Mesendoderm (in vitro differentiated cells): ENCODE results near the gene ABCB9.

Experiments used
- DNase-seq: peaks from one replicate; pipeline ENCODE4 v3.0.0; 2013
- H2AK5ac ChIP-seq: 2 replicates; pipeline ENCODE4 v1.6.1; 2013; ENCODE audit warnings: low read length, inconsistent platforms
- H2BK120ac ChIP-seq: 2 replicates; pipeline ENCODE4 v1.6.1; 2013; ENCODE audit warnings: low read depth, mild to moderate bottlenecking, low read length, moderate library complexity, mixed read lengths
- H2BK15ac ChIP-seq: replicated peaks from 2 replicates; pipeline ENCODE4 v1.6.1; 2013; ENCODE audit warnings: low read depth, mild to moderate bottlenecking, moderate library complexity
- H2BK5ac ChIP-seq: 2 replicates; pipeline ENCODE4 v1.6.1; 2013; ENCODE audit warnings: low read length, inconsistent platforms
- H3K18ac ChIP-seq: 2 replicates; pipeline ENCODE4 v1.6.1; 2013; ENCODE audit warnings: mild to moderate bottlenecking, low read length, mixed read lengths
- H3K23ac ChIP-seq: one replicate; pipeline ENCODE4 v1.6.1; 2013; ENCODE audit warnings: low read length
- H3K27ac ChIP-seq: 2 replicates; pipeline ENCODE4 v1.5.1; 2013; ENCODE audit warnings: low read depth, mild to moderate bottlenecking, inconsistent platforms, low read length, moderate library complexity
- H3K27me3 ChIP-seq: 2 replicates; pipeline ENCODE4 v1.6.1; 2013; ENCODE audit warnings: low read length, control low read depth, mild to moderate bottlenecking, inconsistent platforms; ENCODE audit not compliant: insufficient read depth, poor library complexity
- H3K36me3 ChIP-seq: 2 replicates; pipeline ENCODE4 v1.6.1; 2013; ENCODE audit warnings: low read length, inconsistent platforms; ENCODE audit not compliant: control insufficient read depth, insufficient read depth
- H3K4ac ChIP-seq: one replicate; pipeline ENCODE4 v1.6.1; 2013; ENCODE audit warnings: low read depth, mild to moderate bottlenecking, low read length, moderate library complexity
- H3K4me1 ChIP-seq: 2 replicates; pipeline ENCODE4 v1.6.1; 2013; ENCODE audit warnings: low read depth, low read length, inconsistent platforms; ENCODE audit not compliant: control insufficient read depth
- H3K4me2 ChIP-seq: 2 replicates; pipeline ENCODE4 v1.6.1; 2013; ENCODE audit warnings: low read length
- H3K4me3 ChIP-seq: 2 replicates; pipeline ENCODE4 v1.5.1; 2013; ENCODE audit warnings: mild to moderate bottlenecking, low read length
- H3K56ac ChIP-seq: one replicate; pipeline ENCODE4 v1.6.1; 2013; ENCODE audit warnings: low read length
- H3K79me1 ChIP-seq: 2 replicates; pipeline ENCODE4 v1.6.1; 2013; ENCODE audit warnings: low read length, inconsistent platforms
- H3K79me2 ChIP-seq: 2 replicates; pipeline ENCODE4 v1.6.1; 2013; ENCODE audit warnings: mild to moderate bottlenecking, low read length; ENCODE audit not compliant: control insufficient read depth, insufficient read depth
- H3K9ac ChIP-seq: 2 replicates; pipeline ENCODE4 v1.6.1; 2013; ENCODE audit warnings: low read length, inconsistent platforms
- H4K5ac ChIP-seq: one replicate; pipeline ENCODE4 v1.6.1; 2013; ENCODE audit warnings: low read length
- H4K8ac ChIP-seq: one replicate; pipeline ENCODE4 v1.6.1; 2013; ENCODE audit warnings: low read depth, mild to moderate bottlenecking, control low read depth, low read length, moderate library complexity
- WGBS: extraction: QIAGEN DNeasy Blood & Tissue Kit; methylation state at CpG from one replicate; pipeline ENCODE4 v1.1.7; 2013; ENCODE audit warnings: low lambda C conversion rate, missing lambda C conversion rate; ENCODE audit not compliant: insufficient coverage; ENCODE audit errors: extremely low coverage; 5-methylcytosine and 5-hydroxymethylcytosine counted together

The ABCB9 gene

DNA sequence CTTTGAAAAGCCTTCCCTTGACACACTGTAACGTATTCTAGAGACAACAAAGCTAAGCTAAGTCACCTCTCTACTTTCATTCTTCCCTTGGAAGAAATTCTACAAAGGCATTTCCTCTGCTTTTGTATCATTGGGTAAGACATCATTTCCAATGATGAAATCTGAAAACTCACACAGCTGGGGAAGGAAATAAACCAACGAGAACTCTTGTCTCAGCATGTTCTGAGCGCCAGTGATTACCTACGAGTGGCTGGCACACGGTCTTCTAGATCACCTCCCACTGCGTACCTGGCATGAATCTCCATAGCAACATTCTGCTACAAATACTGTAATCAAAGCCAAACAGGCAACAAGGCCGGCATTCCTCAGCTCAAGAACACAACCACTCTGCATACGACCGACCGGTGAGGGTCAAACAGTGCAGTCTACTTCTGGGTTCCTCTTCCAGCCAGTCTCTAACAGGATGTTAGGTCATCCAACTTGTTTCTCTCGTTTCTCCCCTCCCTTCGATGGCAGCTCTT is 78.0 kb downstream of the ABCB9 start:
- no peaks in the 10 kb centered on the region for H3K27me3 ChIP-seq
- H3K4me3 ChIP-seq, result no peak overlapping the region
- H3K4ac ChIP-seq, result no peak overlapping the region
- H3K4me2 ChIP-seq, result no peak overlapping the region
- no peak overlapping the region for H4K8ac ChIP-seq
- no peaks in the 10 kb centered on the region for H3K79me2 ChIP-seq
- H3K36me3 ChIP-seq, result no peaks in the 10 kb centered on the region
- H3K18ac ChIP-seq, result no peak overlapping the region
- no CpG with 5 or more reads among the region's 12 CpGs for WGBS
- DNase-seq, result peak; percentile 95
- no peak overlapping the region for H2BK120ac ChIP-seq
- no peak overlapping the region for H3K9ac ChIP-seq
- no peak overlapping the region for H2BK15ac ChIP-seq
- peaks cover 7% of the 10 kb centered on the region for H3K4me1 ChIP-seq
- no peak overlapping the region for H2BK5ac ChIP-seq
- H3K79me1 ChIP-seq, result peaks cover 16% of the 10 kb centered on the region
- no peak overlapping the region for H3K56ac ChIP-seq
- no peak overlapping the region for H3K23ac ChIP-seq
- H2AK5ac ChIP-seq, result no peak overlapping the region
- no peak overlapping the region for H4K5ac ChIP-seq
- H3K27ac ChIP-seq, result no peak overlapping the region

- H3K36me3 ChIP-seq, result no peaks in the 10 kb centered on the region
- no peak for DNase-seq
- no peaks in the 10 kb centered on the region for H3K27me3 ChIP-seq
- H3K79me1 ChIP-seq, result peaks cover 15% of the 10 kb centered on the region
- no peaks in the 10 kb centered on the region for H3K79me2 ChIP-seq
- no peak overlapping the region for H2AK5ac ChIP-seq
- no peak overlapping the region for H2BK5ac ChIP-seq
- no peak overlapping the region for H3K18ac ChIP-seq
- H3K56ac ChIP-seq, result no peak overlapping the region
- H3K4me1 ChIP-seq, result peaks cover 7% of the 10 kb centered on the region
- no peak overlapping the region for H3K4ac ChIP-seq
- no peak overlapping the region for H2BK15ac ChIP-seq
- no peak overlapping the region for H3K23ac ChIP-seq
- no peak overlapping the region for H2BK120ac ChIP-seq
- H4K8ac ChIP-seq, result no peak overlapping the region
- H3K4me3 ChIP-seq, result no peak overlapping the region
- H3K4me2 ChIP-seq, result no peak overlapping the region
- H3K27ac ChIP-seq, result no peak overlapping the region
- no peak overlapping the region for H3K9ac ChIP-seq
- WGBS, result no CpG with 5 or more reads among the region's 5 CpGs
- H4K5ac ChIP-seq, result no peak overlapping the region
Measured at GRCh38 chr12:122887819-122888212, 78.4 kb downstream of the ABCB9 start.

DNA sequence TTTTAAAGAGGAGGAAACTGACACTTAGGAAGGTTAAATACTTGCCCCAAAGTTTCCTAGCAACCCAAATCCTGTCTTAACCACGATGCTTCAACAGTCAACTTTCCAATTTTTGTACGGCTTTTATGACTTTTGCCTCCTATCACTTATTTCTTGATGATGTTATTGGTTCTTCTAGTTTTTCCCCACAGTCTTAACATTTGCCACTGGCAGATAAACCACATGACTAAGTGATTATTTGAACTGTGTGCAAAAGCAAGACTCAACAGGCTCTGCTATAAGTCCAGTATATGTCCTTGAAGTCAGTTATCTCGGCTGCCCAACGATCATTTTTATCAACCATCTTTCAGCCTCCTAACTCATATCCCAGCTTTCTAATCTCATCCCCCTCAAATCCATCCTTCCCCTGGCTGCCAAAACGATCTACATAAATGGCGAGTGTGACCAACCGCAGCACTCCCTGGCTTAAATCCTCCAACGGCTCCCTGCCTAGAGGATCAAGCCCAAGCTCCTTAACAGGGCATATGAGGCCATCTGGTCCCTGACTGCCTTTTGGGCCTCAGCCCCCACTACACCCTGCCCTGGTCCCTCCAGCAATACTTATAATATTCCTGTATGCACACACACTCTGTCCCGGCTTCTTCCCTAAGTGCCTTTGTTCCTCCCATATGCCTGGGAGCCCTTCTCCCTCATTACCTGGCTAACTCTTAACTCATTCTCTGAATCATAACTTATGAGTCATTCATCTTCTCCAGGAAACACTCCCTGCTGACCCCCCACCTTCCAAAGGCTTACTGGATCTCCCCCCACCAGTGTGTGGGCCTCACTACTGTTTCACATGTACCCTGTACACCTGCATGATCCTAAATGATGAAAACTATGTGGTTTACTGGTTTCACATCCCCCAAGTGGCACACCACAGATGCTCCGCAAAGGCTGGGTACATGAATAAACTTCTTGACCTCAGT is 79.1 kb downstream of the ABCB9 start:
- Histone ChIP-seq H4K5ac (no peak overlapping the region), H2BK15ac (no peak overlapping the region), H4K8ac (no peak overlapping the region), H3K23ac (no peak overlapping the region), H3K79me2 (no peaks in the 10 kb centered on the region), H2BK120ac (no peak overlapping the region), H2BK5ac (no peak overlapping the region), H3K4me3 (no peak overlapping the region), H2AK5ac (no peak overlapping the region), H3K79me1 (peaks cover 15% of the 10 kb centered on the region), H3K36me3 (no peaks in the 10 kb centered on the region), H3K4ac (no peak overlapping the region), H3K56ac (no peak overlapping the region), H3K18ac (no peak overlapping the region), H3K27me3 (no peaks in the 10 kb centered on the region), H3K27ac (no peak overlapping the region), H3K4me2 (no peak overlapping the region), H3K9ac (no peak overlapping the region), H3K4me1 (peaks cover 7% of the 10 kb centered on the region)
- no CpG with 5 or more reads among the region's 10 CpGs for WGBS
- DNase-seq, result no peak

GRCh38 chr12:122886161-122886560 is 80.1 kb downstream of the ABCB9 start:
- Histone ChIP-seq H3K4me3 (no peak overlapping the region), H3K79me2 (no peaks in the 10 kb centered on the region), H2BK15ac (no peak overlapping the region), H2AK5ac (no peak overlapping the region), H3K18ac (no peak overlapping the region), H3K56ac (no peak overlapping the region), H4K8ac (no peak overlapping the region), H4K5ac (no peak overlapping the region), H3K36me3 (no peaks in the 10 kb centered on the region), H3K4ac (no peak overlapping the region), H3K4me2 (no peak overlapping the region), H3K27me3 (no peaks in the 10 kb centered on the region), H3K27ac (no peak overlapping the region), H3K9ac (no peak overlapping the region), H3K4me1 (peaks cover 3% of the 10 kb centered on the region), H2BK5ac (no peak overlapping the region), H3K23ac (no peak overlapping the region), H2BK120ac (no peak overlapping the region), H3K79me1 (peaks cover 15% of the 10 kb centered on the region)
- no CpG with 5 or more reads among the region's 8 CpGs for WGBS
- DNase-seq, result no peak

GRCh38 chr12:122884860-122885259 is 81.4 kb downstream of the ABCB9 start:
- no CpG with 5 or more reads among the region's 4 CpGs for WGBS
- no peak overlapping the region for H4K8ac ChIP-seq
- no peak overlapping the region for H2BK5ac ChIP-seq

More at GRCh38 chr12:122884860-122885259, 81.4 kb downstream of the ABCB9 start:
- H3K36me3 ChIP-seq, result no peaks in the 10 kb centered on the region
- H3K23ac ChIP-seq, result no peak overlapping the region
- peaks cover 3% of the 10 kb centered on the region for H3K4me1 ChIP-seq
- no peak overlapping the region for H3K56ac ChIP-seq
- no peaks in the 10 kb centered on the region for H3K27me3 ChIP-seq
- H3K27ac ChIP-seq, result no peak overlapping the region
- no peak overlapping the region for H2BK15ac ChIP-seq
- no peak overlapping the region for H3K4me3 ChIP-seq
- H2BK120ac ChIP-seq, result no peak overlapping the region
- H3K18ac ChIP-seq, result no peak overlapping the region
- H2AK5ac ChIP-seq, result no peak overlapping the region
- peaks cover 20% of the 10 kb centered on the region for H3K79me1 ChIP-seq
- H3K4ac ChIP-seq, result no peak overlapping the region
- H3K79me2 ChIP-seq, result no peaks in the 10 kb centered on the region
- no peak for DNase-seq
- H4K5ac ChIP-seq, result no peak overlapping the region
- H3K4me2 ChIP-seq, result no peak overlapping the region
- no peak overlapping the region for H3K9ac ChIP-seq
